Loucy (cell line): ENCODE measurements around the gene GALNT1.

Source experiments
- H2AFZ ChIP-seq: fragments of 200-600 bp; sonication (generic); 2 replicates; pipeline ENCODE4 v1.6.0; 2016; ENCODE audit warnings: antibody characterized with exemption, mild to moderate bottlenecking, low read length, moderate library complexity
- H3F3A ChIP-seq: fragments of 200-600 bp; 2 replicates; pipeline ENCODE4 v1.6.0; 2016; ENCODE audit warnings: antibody characterized with exemption, low read depth, mild to moderate bottlenecking
- H3K27me3 ChIP-seq: fragments of 200-600 bp; sonication (generic); 2 replicates; pipeline ENCODE4 v1.6.1; 2014; ENCODE audit warnings: low read length, mild to moderate bottlenecking; ENCODE audit not compliant: insufficient read depth, poor library complexity, severe bottlenecking
- H3K36me3 ChIP-seq: fragments of 200-600 bp; sonication (generic); 2 replicates; pipeline ENCODE4 v1.6.1; 2016; ENCODE audit warnings: low read length; ENCODE audit not compliant: insufficient read depth
- H3K4me1 ChIP-seq: fragments of 200-600 bp; sonication (generic); 2 replicates; pipeline ENCODE4 v1.5.1; 2014; ENCODE audit warnings: low read length, mild to moderate bottlenecking; ENCODE audit not compliant: insufficient read depth, poor library complexity, severe bottlenecking
- H3K4me2 ChIP-seq: fragments of 200-600 bp; sonication (generic); 2 replicates; pipeline ENCODE4 v1.6.0; 2014; ENCODE audit warnings: antibody characterized with exemption, low read length, low read depth, mild to moderate bottlenecking; ENCODE audit not compliant: poor library complexity, severe bottlenecking
- H3K4me3 ChIP-seq: fragments of 200-600 bp; sonication (generic); 2 replicates; pipeline ENCODE4 v1.5.1; 2014; ENCODE audit warnings: low read length, mild to moderate bottlenecking, mixed read lengths; ENCODE audit not compliant: poor library complexity, severe bottlenecking
- H3K79me2 ChIP-seq: fragments of 200-600 bp; sonication (generic); 2 replicates; pipeline ENCODE4 v1.6.1; 2014; ENCODE audit warnings: low read length; ENCODE audit not compliant: insufficient read depth
- H3K9ac ChIP-seq: fragments of 200-600 bp; sonication (generic); 2 replicates; pipeline ENCODE4 v1.6.0; 2014; ENCODE audit warnings: mild to moderate bottlenecking, low read depth, low read length, moderate library complexity; ENCODE audit not compliant: poor library complexity, severe bottlenecking
- H3K9me2 ChIP-seq: fragments of 200-600 bp; sonication (generic); replicated peaks from 2 replicates; pipeline ENCODE4 v1.6.1; 2016; ENCODE audit warnings: low read depth, low read length, mixed read lengths
- H3K9me3 ChIP-seq: fragments of 200-600 bp; sonication (generic); 2 replicates; pipeline ENCODE4 v1.6.1; 2014; ENCODE audit warnings: mild to moderate bottlenecking, antibody characterized with exemption, low read length, low read depth; ENCODE audit not compliant: insufficient read depth
- H4K20me1 ChIP-seq: fragments of 200-600 bp; sonication (generic); 2 replicates; pipeline ENCODE4 v1.6.0; 2014; ENCODE audit warnings: antibody characterized with exemption, low read length, mild to moderate bottlenecking; ENCODE audit not compliant: insufficient read depth, poor library complexity, severe bottlenecking
- EZH2phosphoT487 ChIP-seq: fragments of 200-600 bp; IDR thresholded peaks from 2 replicates; pipeline ENCODE4 v1.6.1; 2018; ENCODE audit warnings: antibody characterized with exemption, mild to moderate bottlenecking, moderate library complexity, borderline replicate concordance
- TF ChIP-seq, protein P1 (sequence below): fragments of 200-600 bp; sonication (generic); conservative IDR thresholded peaks from 2 replicates; pipeline ENCODE4 v1.5.1; 2014; ENCODE audit warnings: mild to moderate bottlenecking, antibody characterized with exemption, low read length

The GALNT1 gene

DNA sequence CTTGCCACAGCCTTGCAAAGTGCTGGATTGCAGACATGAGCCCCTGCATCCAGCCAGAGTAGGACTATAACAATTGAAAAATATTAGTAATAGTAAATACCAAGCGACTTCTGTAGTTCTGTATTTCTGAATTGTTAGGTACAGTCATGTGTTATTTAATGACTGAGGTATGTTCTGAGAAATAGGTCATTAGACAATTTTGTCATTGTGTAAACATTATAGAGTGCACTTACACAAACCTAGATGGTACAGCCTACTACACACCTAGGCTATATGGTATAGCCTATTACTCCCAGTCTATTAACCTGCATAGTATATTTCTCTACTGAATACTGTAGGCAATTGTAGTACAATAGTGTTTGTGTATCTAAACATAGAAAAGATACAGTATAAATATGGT, 92.1 kb downstream of the GALNT1 start:
- Histone ChIP-seq H3K36me3 (0 out of 2 replicates have a peak, but pooled peaks cover 3% of the 10 kb centered on the region), H3K4me3 (no peak overlapping the region), H4K20me1 (no peaks in the 10 kb centered on the region), H3F3A (no peaks in the 10 kb centered on the region), H3K4me1 (peaks cover 5% of the 10 kb centered on the region), H3K9me2 (no peaks in the 10 kb centered on the region), H2AFZ (no peak overlapping the region), H3K27me3 (no peaks in the 10 kb centered on the region), H3K79me2 (no peaks in the 10 kb centered on the region), H3K9ac (no peak overlapping the region), H3K9me3 (no peaks in the 10 kb centered on the region), H3K4me2 (no peak overlapping the region)
- TF ChIP-seq EZH2phosphoT487: no peak
- TF ChIP-seq, protein P1, sequence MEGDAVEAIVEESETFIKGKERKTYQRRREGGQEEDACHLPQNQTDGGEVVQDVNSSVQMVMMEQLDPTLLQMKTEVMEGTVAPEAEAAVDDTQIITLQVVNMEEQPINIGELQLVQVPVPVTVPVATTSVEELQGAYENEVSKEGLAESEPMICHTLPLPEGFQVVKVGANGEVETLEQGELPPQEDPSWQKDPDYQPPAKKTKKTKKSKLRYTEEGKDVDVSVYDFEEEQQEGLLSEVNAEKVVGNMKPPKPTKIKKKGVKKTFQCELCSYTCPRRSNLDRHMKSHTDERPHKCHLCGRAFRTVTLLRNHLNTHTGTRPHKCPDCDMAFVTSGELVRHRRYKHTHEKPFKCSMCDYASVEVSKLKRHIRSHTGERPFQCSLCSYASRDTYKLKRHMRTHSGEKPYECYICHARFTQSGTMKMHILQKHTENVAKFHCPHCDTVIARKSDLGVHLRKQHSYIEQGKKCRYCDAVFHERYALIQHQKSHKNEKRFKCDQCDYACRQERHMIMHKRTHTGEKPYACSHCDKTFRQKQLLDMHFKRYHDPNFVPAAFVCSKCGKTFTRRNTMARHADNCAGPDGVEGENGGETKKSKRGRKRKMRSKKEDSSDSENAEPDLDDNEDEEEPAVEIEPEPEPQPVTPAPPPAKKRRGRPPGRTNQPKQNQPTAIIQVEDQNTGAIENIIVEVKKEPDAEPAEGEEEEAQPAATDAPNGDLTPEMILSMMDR: no peak

DNA sequence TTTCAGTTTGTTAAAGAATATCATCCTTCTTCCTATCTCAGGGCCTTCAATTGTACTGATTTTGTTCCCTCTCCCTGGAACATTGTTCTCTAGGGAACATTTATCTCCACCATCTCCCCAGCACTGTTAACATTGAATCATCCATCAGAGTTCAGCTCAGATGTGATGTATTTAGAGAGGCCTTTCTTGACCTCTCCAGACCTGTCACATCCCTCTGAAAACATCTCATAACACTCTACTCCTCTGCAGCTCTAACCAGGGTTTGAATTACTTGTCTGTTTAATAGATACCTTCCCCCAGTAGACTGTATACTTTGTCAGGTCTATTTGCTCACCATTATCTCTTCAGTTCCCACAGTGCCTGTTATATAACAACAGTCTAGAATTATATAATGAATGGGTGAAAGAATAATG, 98.6 kb downstream of the GALNT1 start:
- Histone ChIP-seq H3K9ac (no peak overlapping the region), H3K79me2 (no peaks in the 10 kb centered on the region), H3K4me1 (peaks cover 2% of the 10 kb centered on the region), H3K9me2 (no peaks in the 10 kb centered on the region), H3F3A (no peaks in the 10 kb centered on the region), H3K36me3 (peaks cover 13% of the 10 kb centered on the region; the same call in 1 of the 2 replicates), H3K27me3 (no peaks in the 10 kb centered on the region), H3K9me3 (no peaks in the 10 kb centered on the region), H2AFZ (no peak overlapping the region), H3K4me3 (no peak overlapping the region), H4K20me1 (no peaks in the 10 kb centered on the region), H3K4me2 (no peak overlapping the region)
- TF ChIP-seq, protein P1: no peak
- TF ChIP-seq EZH2phosphoT487: no peak

DNA sequence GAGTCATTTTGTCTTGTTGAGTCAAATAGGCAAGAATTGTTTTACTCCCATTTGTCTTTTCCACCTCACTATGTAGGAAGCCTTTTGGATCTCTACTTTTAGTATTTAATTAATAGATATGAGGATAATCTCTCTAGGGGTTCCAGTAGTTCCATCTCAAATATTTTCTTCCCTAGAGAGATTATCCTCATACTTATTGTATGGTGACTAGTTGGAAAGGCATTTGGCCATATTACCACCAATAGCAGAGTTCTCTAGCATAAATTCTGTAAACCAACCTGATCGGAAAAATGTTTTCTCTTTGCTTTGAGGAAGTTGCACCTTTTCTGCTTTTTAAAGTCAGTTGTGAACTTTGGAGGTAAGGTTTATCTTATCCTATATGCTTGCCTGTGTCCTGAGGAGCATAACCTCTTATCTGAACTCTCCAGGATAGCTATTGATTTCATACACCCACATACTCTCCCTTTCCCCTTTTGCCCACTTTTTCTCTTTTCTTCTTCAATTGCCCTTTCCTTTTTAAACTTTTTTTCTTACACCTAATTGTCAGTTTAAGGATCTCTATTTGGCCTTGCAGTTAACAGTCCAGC, 100.8 kb downstream of the GALNT1 start:
- no peaks in the 10 kb centered on the region for H3K9me3 ChIP-seq
- H3K4me1 ChIP-seq: no peaks in the 10 kb centered on the region
- no peak for TF ChIP-seq EZH2phosphoT487
- TF ChIP-seq, protein P1: no peak
- H3K9me2 ChIP-seq: no peaks in the 10 kb centered on the region
- no peaks in the 10 kb centered on the region for H3K27me3 ChIP-seq
- no peaks in the 10 kb centered on the region for H3F3A ChIP-seq
- no peak overlapping the region for H3K4me3 ChIP-seq
- H3K9ac ChIP-seq: no peak overlapping the region
- no peak overlapping the region for H3K4me2 ChIP-seq
- H2AFZ ChIP-seq: no peak overlapping the region
- no peaks in the 10 kb centered on the region for H4K20me1 ChIP-seq
- no peaks in the 10 kb centered on the region for H3K79me2 ChIP-seq
- peaks cover 20% of the 10 kb centered on the region; the same call in 1 of the 2 replicates for H3K36me3 ChIP-seq
